ENCODE data around the gene SOSTDC1.
"Not testable (repeated sequence)": the region's sequence is repeated elsewhere in the genome, so short reads cannot be mapped to it uniquely, and the experiment has no call there.

DNA sequence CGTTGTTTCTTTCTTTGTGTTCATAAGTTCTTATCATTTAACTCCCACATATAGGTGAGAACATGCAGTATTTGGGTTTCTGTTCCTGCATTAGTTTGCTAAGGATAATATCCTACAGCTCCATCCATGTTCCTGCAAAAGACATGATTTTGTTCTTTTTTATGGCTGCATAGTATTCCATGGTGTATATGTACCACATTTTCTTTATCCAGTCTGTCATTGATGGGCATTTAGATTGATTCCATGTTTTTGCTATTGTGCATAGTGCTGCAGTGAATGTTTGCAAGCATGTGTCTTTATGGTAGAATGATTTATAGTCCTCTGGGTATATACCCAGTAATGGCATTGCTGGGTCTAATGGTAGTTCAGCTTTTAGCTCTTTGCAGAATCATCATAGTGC, 9.2 kb downstream of the SOSTDC1 start:
- TF ChIP-seq, protein P1, sequence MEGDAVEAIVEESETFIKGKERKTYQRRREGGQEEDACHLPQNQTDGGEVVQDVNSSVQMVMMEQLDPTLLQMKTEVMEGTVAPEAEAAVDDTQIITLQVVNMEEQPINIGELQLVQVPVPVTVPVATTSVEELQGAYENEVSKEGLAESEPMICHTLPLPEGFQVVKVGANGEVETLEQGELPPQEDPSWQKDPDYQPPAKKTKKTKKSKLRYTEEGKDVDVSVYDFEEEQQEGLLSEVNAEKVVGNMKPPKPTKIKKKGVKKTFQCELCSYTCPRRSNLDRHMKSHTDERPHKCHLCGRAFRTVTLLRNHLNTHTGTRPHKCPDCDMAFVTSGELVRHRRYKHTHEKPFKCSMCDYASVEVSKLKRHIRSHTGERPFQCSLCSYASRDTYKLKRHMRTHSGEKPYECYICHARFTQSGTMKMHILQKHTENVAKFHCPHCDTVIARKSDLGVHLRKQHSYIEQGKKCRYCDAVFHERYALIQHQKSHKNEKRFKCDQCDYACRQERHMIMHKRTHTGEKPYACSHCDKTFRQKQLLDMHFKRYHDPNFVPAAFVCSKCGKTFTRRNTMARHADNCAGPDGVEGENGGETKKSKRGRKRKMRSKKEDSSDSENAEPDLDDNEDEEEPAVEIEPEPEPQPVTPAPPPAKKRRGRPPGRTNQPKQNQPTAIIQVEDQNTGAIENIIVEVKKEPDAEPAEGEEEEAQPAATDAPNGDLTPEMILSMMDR (IDR thresholded peaks at IDR 0.05; ENCODE audit: low read length) = not testable (repeated sequence)
- TF ChIP-seq EZH2phosphoT487 (IDR thresholded peaks at IDR 0.05; ENCODE audit: low read length); EZH2 (optimal IDR thresholded peaks at IDR 0.05; ENCODE audit: low read depth, low read length): not testable (repeated sequence)
